Inferior parietal cortex (tissue), 1 donor: ENCODE data around the gene F3.
A peak's percentile ranks its signal among the peaks of the same experiment; 100 is the strongest.

Experiments
- DNase-seq: peaks from one replicate; pipeline ENCODE4 v3.0.0-alpha.2; 2016; ENCODE audit errors: extremely low spot score

Gene F3

GRCh38 chr1:94527447-94528031 is 14.0 kb downstream of the F3 start:
- DNase-seq = no peak

GRCh38 chr1:94526152-94526980 is 15.2 kb downstream of the F3 start:
- DNase-seq = no peak

GRCh38 chr1:94524531-94524930 is 17.0 kb downstream of the F3 start:
- no peak for DNase-seq

- DNase-seq = peak; percentile 59
Measured at GRCh38 chr1:94522304-94522703, 19.3 kb downstream of the F3 start.

- no peak for DNase-seq
Measured at GRCh38 chr1:94519351-94519750, 22.2 kb downstream of the F3 start.

GRCh38 chr1:94515296-94515947 is 26.1 kb downstream of the F3 start:
- DNase-seq = no peak

GRCh38 chr1:94514095-94514727 is 27.3 kb downstream of the F3 start:
- peak; percentile 53 for DNase-seq

- DNase-seq = no peak
Measured at GRCh38 chr1:94512816-94513215, 28.7 kb downstream of the F3 start.

GRCh38 chr1:94504601-94505000 is 37.0 kb downstream of the F3 start:
- no peak for DNase-seq

GRCh38 chr1:94503153-94503552 is 38.4 kb downstream of the F3 start:
- DNase-seq = no peak

- no peak for DNase-seq
Measured at GRCh38 chr1:94501935-94502334, 39.6 kb downstream of the F3 start.

- no peak for DNase-seq
Measured at GRCh38 chr1:94501426-94501825, 40.1 kb downstream of the F3 start.

- DNase-seq = no peak
Measured at GRCh38 chr1:94496076-94496755, 45.3 kb downstream of the F3 start.

GRCh38 chr1:94490556-94490955 is 51.0 kb downstream of the F3 start:
- no peak for DNase-seq

GRCh38 chr1:94486990-94487389 is 54.6 kb downstream of the F3 start:
- DNase-seq = peak; percentile 26

GRCh38 chr1:94481473-94481933 is 60.1 kb downstream of the F3 start:
- peak; percentile 78 for DNase-seq

- DNase-seq = no peak
Measured at GRCh38 chr1:94479682-94480081, 61.9 kb downstream of the F3 start.
